Measurements from ENCODE around the gene CAMLG. TPM values are rescaled to one million over a fixed set of nuclear protein-coding genes. Genes with fewer than 3 reads are reported as not detected.
"Not testable (repeated sequence)": the region's sequence is repeated elsewhere in the genome, so short reads cannot be mapped to it uniquely, and the experiment has no call there.

Gene CAMLG
- total RNA-seq, 1 experiment from 2014 or later: 29.3 TPM

GRCh38 chr5:134738133-134738962, at the start of gene CAMLG (continued):
- TF ChIP-seq SP1 (IDR thresholded peaks at IDR 0.05; ENCODE audit: low read depth) (peak; percentile 82), POLR2AphosphoS5 (IDR thresholded peaks at IDR 0.05; ENCODE audit: low read depth, low read length) (peak; percentile 88), POLR2A (IDR thresholded peaks at IDR 0.05; ENCODE audit: borderline replicate concordance, extremely low read depth, insufficient read depth, insufficient read length) (peak; percentile 65)

- DNase-seq (ENCODE audit: low read depth, low spot score); H3K4me2 ChIP-seq (ENCODE audit: low read length); H3K9me2 ChIP-seq (ENCODE audit: insufficient read depth); H3K27me3 ChIP-seq (ENCODE audit: insufficient read depth, low read length); POLR2A ChIA-PET; CTCF ChIA-PET; H2AFZ ChIP-seq (ENCODE audit: low read depth, low read length, poor library complexity, severe bottlenecking); H3K9me3 ChIP-seq (ENCODE audit: control insufficient read depth in 1 of 2, insufficient read depth in 1 of 2, low read depth in 1 of 2, low read length in 2 of 2); ATAC-seq; H3K9ac ChIP-seq (ENCODE audit: low read length); H3K4me3 ChIP-seq (replicated peaks in 1 of 2; ENCODE audit: low read depth in 1 of 2, low read length in 2 of 2); H3K27ac ChIP-seq (ENCODE audit: low read depth, low read length); H4K20me1 ChIP-seq (ENCODE audit: insufficient read depth); BruUV-seq (replicated peaks); RAD21 ChIA-PET (ENCODE audit: low non-redundant PET in 1 of 2, low total read pairs in 2 of 2, uncharacterized antibody in 2 of 2, unreplicated experiment in 2 of 2); intact Hi-C loops (cut with micrococcal nuclease); H3K4me1 ChIP-seq (ENCODE audit: control insufficient read depth in 1 of 2, insufficient read depth in 2 of 2, low read length in 2 of 2); H3K79me2 ChIP-seq (ENCODE audit: insufficient read depth, low read length): not testable (repeated sequence)
- H3K36me3 ChIP-seq (ENCODE audit: control insufficient read depth in 1 of 2, insufficient read depth in 2 of 2, low read length in 2 of 2): peaks cover 8 to 11% of the 10 kb centered on the region in 2 experiments; a peak in 2 of 4 replicates
Measured at GRCh38 chr5:134690144-134690543, 48.2 kb upstream of the CAMLG start.

- peaks cover 7 to 11% of the 10 kb centered on the region in 2 experiments; a peak in 2 of 4 replicates for H3K36me3 ChIP-seq (ENCODE audit: control insufficient read depth in 1 of 2, insufficient read depth in 2 of 2, low read length in 2 of 2)
- ChIA-PET CTCF (no interaction called here), POLR2A (no interaction called here)
- TF ChIP-seq TCF7L2 (IDR thresholded peaks at IDR 0.05; ENCODE audit: borderline replicate concordance, extremely low read depth, insufficient read depth, insufficient read length): no peak
- TF ChIP-seq EZH2phosphoT487 (IDR thresholded peaks at IDR 0.05; ENCODE audit: borderline replicate concordance): no peak
- no peak for TF ChIP-seq ELF1 (IDR thresholded peaks at IDR 0.05; ENCODE audit: borderline replicate concordance, low read depth)
- TF ChIP-seq ZFX (IDR thresholded peaks at IDR 0.05): no peak
- TF ChIP-seq SP1 (IDR thresholded peaks at IDR 0.05; ENCODE audit: low read depth): no peak
- TF ChIP-seq MAX (IDR thresholded peaks at IDR 0.05): no peak
- TF ChIP-seq REST (IDR thresholded peaks at IDR 0.05; ENCODE audit: low read depth): no peak
- TF ChIP-seq CEBPB (IDR thresholded peaks at IDR 0.05; ENCODE audit: low read depth): no peak
- TF ChIP-seq RAD21 (IDR thresholded peaks at IDR 0.05; ENCODE audit: low read depth): no peak
- TF ChIP-seq FOSL1 (IDR thresholded peaks at IDR 0.05; ENCODE audit: low read depth): no peak
- no peak for TF ChIP-seq ZNF274 (IDR thresholded peaks at IDR 0.05; ENCODE audit: low read depth, low read length)
- TF ChIP-seq CBX3 (IDR thresholded peaks at IDR 0.05; ENCODE audit: low read depth): no peak
- TF ChIP-seq ATF3 (IDR thresholded peaks at IDR 0.05): no peak
- no peak for TF ChIP-seq SIN3A (IDR thresholded peaks at IDR 0.05; ENCODE audit: low read depth)
Measured at GRCh38 chr5:134692722-134693121, 45.6 kb upstream of the CAMLG start.

More at GRCh38 chr5:134692722-134693121, 45.6 kb upstream of the CAMLG start:
- RAD21 ChIA-PET (ENCODE audit: low non-redundant PET in 1 of 2, low total read pairs in 2 of 2, uncharacterized antibody in 2 of 2, unreplicated experiment in 2 of 2): no interaction called here
- Histone ChIP-seq H3K4me1 (ENCODE audit: control insufficient read depth in 1 of 2, insufficient read depth in 2 of 2, low read length in 2 of 2) (no peaks in the 10 kb centered on the region), H3K9me2 (ENCODE audit: insufficient read depth) (no peaks in the 10 kb centered on the region), H3K4me3 (replicated peaks in 1 of 2; ENCODE audit: low read depth in 1 of 2, low read length in 2 of 2) (no peak overlapping the region), H2AFZ (ENCODE audit: low read depth, low read length, poor library complexity, severe bottlenecking) (no peak overlapping the region), H3K27me3 (ENCODE audit: insufficient read depth, low read length) (no peaks in the 10 kb centered on the region), H4K20me1 (ENCODE audit: insufficient read depth) (no peaks in the 10 kb centered on the region), H3K9ac (ENCODE audit: low read length) (no peak overlapping the region), H3K9me3 (ENCODE audit: control insufficient read depth in 1 of 2, insufficient read depth in 1 of 2, low read depth in 1 of 2, low read length in 2 of 2) (no peaks in the 10 kb centered on the region), H3K79me2 (ENCODE audit: insufficient read depth, low read length) (no peaks in the 10 kb centered on the region), H3K4me2 (ENCODE audit: low read length) (no peak overlapping the region), H3K27ac (ENCODE audit: low read depth, low read length) (no peak overlapping the region)
- no peak for DNase-seq (ENCODE audit: low read depth, low spot score)
- TSS peak; percentile 34 for BruUV-seq (replicated peaks)
- intact Hi-C loops (cut with micrococcal nuclease): no loop called here
- no peak for ATAC-seq

Data from HCT116 (cell line).